Trophoblast cell (in vitro differentiated cells and primary cell): Measurements from ENCODE around the gene GTF2A2.

Source experiments
- DNase-seq, 2 donors: peaks; one replicate each; pipeline ENCODE4 v3.0.0-alpha.2; 2016
- H2AFZ ChIP-seq: 2 replicates; pipeline ENCODE4 v1.6.1; 2013; ENCODE audit warnings: low read length, moderate library complexity, mild to moderate bottlenecking; ENCODE audit not compliant: insufficient read depth, poor library complexity
- H2AK5ac ChIP-seq: 2 replicates; pipeline ENCODE4 v1.6.1; 2013; ENCODE audit warnings: mild to moderate bottlenecking, low read length
- H2BK120ac ChIP-seq: 2 replicates; pipeline ENCODE4 v1.6.1; 2013; ENCODE audit warnings: low read length, mild to moderate bottlenecking, moderate library complexity; ENCODE audit not compliant: insufficient read depth, poor library complexity
- H2BK12ac ChIP-seq: 2 replicates; pipeline ENCODE4 v1.6.1; 2013; ENCODE audit warnings: mild to moderate bottlenecking, low read length, moderate library complexity
- H2BK5ac ChIP-seq: 2 replicates; pipeline ENCODE4 v1.6.1; 2013; ENCODE audit warnings: low read length, low read depth, moderate library complexity, mild to moderate bottlenecking; ENCODE audit not compliant: poor library complexity
- H3K14ac ChIP-seq: 2 replicates; pipeline ENCODE4 v1.6.1; 2013; ENCODE audit warnings: mild to moderate bottlenecking, low read length
- H3K18ac ChIP-seq: 2 replicates; pipeline ENCODE4 v1.6.1; 2013; ENCODE audit warnings: mild to moderate bottlenecking, low read length
- H3K23ac ChIP-seq: 2 replicates; pipeline ENCODE4 v1.6.1; 2013; ENCODE audit warnings: low read length
- H3K27ac ChIP-seq: 2 replicates; pipeline ENCODE4 v1.5.1; 2013; ENCODE audit warnings: low read depth, mild to moderate bottlenecking, inconsistent platforms, low read length, moderate library complexity
- H3K27me3 ChIP-seq: 2 replicates; pipeline ENCODE4 v1.6.1; 2013; ENCODE audit warnings: inconsistent platforms, mild to moderate bottlenecking, low read length, moderate library complexity; ENCODE audit not compliant: insufficient read depth
- H3K36me3 ChIP-seq, 2 experiments: 1 replicate in 1 of 2; 2 replicates in 1 of 2; pipeline ENCODE4 v1.6.1; 2013; ENCODE audit warnings: low read length in 2 of 2, mild to moderate bottlenecking in 2 of 2, moderate library complexity in 1 of 2; ENCODE audit not compliant: insufficient read depth in 2 of 2, control insufficient read depth in 1 of 2
- H3K4ac ChIP-seq: 2 replicates; pipeline ENCODE4 v1.6.1; 2013; ENCODE audit warnings: low read depth, mild to moderate bottlenecking, low read length, moderate library complexity
- H3K4me1 ChIP-seq, 2 experiments: 1 replicate in 1 of 2; 2 replicates in 1 of 2; pipeline ENCODE4 v1.6.1; 2013; ENCODE audit warnings: low read length in 2 of 2, mild to moderate bottlenecking in 2 of 2, moderate library complexity in 1 of 2; ENCODE audit not compliant: insufficient read depth in 2 of 2, control insufficient read depth in 1 of 2
- H3K4me2 ChIP-seq: 2 replicates; pipeline ENCODE4 v1.6.1; 2013; ENCODE audit warnings: inconsistent platforms, mild to moderate bottlenecking, low read length, moderate library complexity
- H3K4me3 ChIP-seq: 2 replicates; pipeline ENCODE4 v1.5.1; 2013; ENCODE audit warnings: mild to moderate bottlenecking, low read depth, low read length, inconsistent platforms
- H3K79me1 ChIP-seq: one replicate; pipeline ENCODE4 v1.6.1; 2013; ENCODE audit warnings: low read length
- H3K79me2 ChIP-seq: 2 replicates; pipeline ENCODE4 v1.6.1; 2013; ENCODE audit warnings: low read length, mild to moderate bottlenecking; ENCODE audit not compliant: control insufficient read depth, insufficient read depth, poor library complexity
- H3K9ac ChIP-seq: 2 replicates; pipeline ENCODE4 v1.6.1; 2013; ENCODE audit warnings: mild to moderate bottlenecking, low read length
- H3K9me3 ChIP-seq: 2 replicates; pipeline ENCODE4 v1.6.1; 2013; ENCODE audit warnings: low read depth, mild to moderate bottlenecking, control low read depth, inconsistent platforms, low read length; ENCODE audit not compliant: insufficient read depth
- H4K12ac ChIP-seq: 2 replicates; pipeline ENCODE4 v1.6.1; 2013; ENCODE audit warnings: low read depth, mild to moderate bottlenecking, low read length, moderate library complexity
- H4K8ac ChIP-seq: 2 replicates; pipeline ENCODE4 v1.6.1; 2013; ENCODE audit warnings: low read depth, mild to moderate bottlenecking, low read length, moderate library complexity
- H4K91ac ChIP-seq: one replicate; pipeline ENCODE4 v1.6.1; 2013; ENCODE audit warnings: low read depth, mild to moderate bottlenecking, low read length, moderate library complexity
- WGBS: extraction: QIAGEN DNeasy Blood & Tissue Kit; methylation state at CpG from one replicate; pipeline ENCODE4 v1.1.7; 2013; ENCODE audit warnings: missing lambda C conversion rate; ENCODE audit not compliant: insufficient read length, insufficient coverage; ENCODE audit errors: extremely low coverage; 5-methylcytosine and 5-hydroxymethylcytosine counted together

The GTF2A2 gene

DNA sequence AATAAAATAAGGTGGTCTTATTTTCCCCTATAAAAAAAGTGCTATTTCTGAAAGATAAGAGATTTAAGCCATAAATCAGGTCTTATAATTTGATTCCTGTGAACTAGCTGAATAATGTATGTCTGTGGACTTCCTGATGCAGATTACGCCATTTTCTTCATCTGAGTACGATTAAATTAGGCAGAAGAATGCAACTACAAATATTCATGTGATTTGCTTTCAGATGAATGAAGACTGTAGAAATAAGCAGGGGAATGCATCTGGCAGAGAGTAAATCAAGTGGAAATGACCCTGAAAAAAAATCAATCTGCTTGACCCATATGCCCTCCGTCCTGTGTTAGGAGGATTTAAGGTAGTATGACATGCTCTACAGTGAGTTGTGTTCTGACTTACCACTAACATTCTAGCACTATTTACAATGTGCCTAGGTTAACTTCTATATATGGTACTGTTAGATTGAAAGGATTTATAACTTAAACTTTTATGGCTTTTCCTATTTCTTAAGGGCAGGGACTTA is 17.1 kb upstream of the GTF2A2 start:
- Histone ChIP-seq H4K91ac (no peak overlapping the region), H3K14ac (no peak overlapping the region), H3K18ac (no peak overlapping the region), H3K27me3 (no peaks in the 10 kb centered on the region), H2BK5ac (no peak overlapping the region), H3K9ac (no peak overlapping the region), H3K9me3 (no peaks in the 10 kb centered on the region), H3K4ac (no peak overlapping the region), H2BK120ac (no peak overlapping the region), H2AK5ac (no peak overlapping the region), H3K4me3 (no peak overlapping the region), H2AFZ (no peak overlapping the region), H4K12ac (no peak overlapping the region), H3K23ac (no peak overlapping the region), H4K8ac (no peak overlapping the region), H3K27ac (no peak overlapping the region), H3K4me1 (no peaks in the 10 kb centered on the region), H2BK12ac (no peak overlapping the region), H3K4me2 (no peak overlapping the region), H3K36me3 (peaks cover 30 to 43% of the 10 kb centered on the region in 2 experiments), H3K79me2 (no peaks in the 10 kb centered on the region), H3K79me1 (no peaks in the 10 kb centered on the region)
- no peak for DNase-seq
- no CpG with 5 or more reads among the region's 3 CpGs for WGBS

- H4K91ac ChIP-seq = no peak overlapping the region
- no peak overlapping the region for H3K4me2 ChIP-seq
- no peak overlapping the region for H3K4ac ChIP-seq
- H3K4me1 ChIP-seq = no peaks in the 10 kb centered on the region
- no peak overlapping the region for H2AFZ ChIP-seq
- H4K8ac ChIP-seq = no peak overlapping the region
- H3K14ac ChIP-seq = no peak overlapping the region
- no peak overlapping the region for H2BK12ac ChIP-seq
- H3K36me3 ChIP-seq = peaks cover 29 to 33% of the 10 kb centered on the region in 2 experiments
- DNase-seq = no peak
- H2AK5ac ChIP-seq = no peak overlapping the region
- H3K79me2 ChIP-seq = no peaks in the 10 kb centered on the region
- no CpG with 5 or more reads among the region's 8 CpGs for WGBS
- H2BK5ac ChIP-seq = no peak overlapping the region
- no peak overlapping the region for H3K27ac ChIP-seq
- H3K9me3 ChIP-seq = no peaks in the 10 kb centered on the region
- H3K18ac ChIP-seq = no peak overlapping the region
- no peak overlapping the region for H3K23ac ChIP-seq
- H3K79me1 ChIP-seq = no peaks in the 10 kb centered on the region
- no peak overlapping the region for H4K12ac ChIP-seq
- H3K27me3 ChIP-seq = no peaks in the 10 kb centered on the region
- no peak overlapping the region for H3K9ac ChIP-seq
- no peak overlapping the region for H3K4me3 ChIP-seq
- H2BK120ac ChIP-seq = no peak overlapping the region
Measured at GRCh38 chr15:59668556-59668955, 11.2 kb upstream of the GTF2A2 start.

- Histone ChIP-seq H2AFZ (no peak overlapping the region), H4K12ac (no peak overlapping the region), H2BK12ac (no peak overlapping the region), H3K27ac (no peak overlapping the region), H3K4me2 (no peak overlapping the region), H3K4ac (no peak overlapping the region), H2BK5ac (no peak overlapping the region), H3K4me3 (no peak overlapping the region), H3K14ac (no peak overlapping the region), H3K36me3 (peaks cover 16 to 20% of the 10 kb centered on the region in 2 experiments), H2BK120ac (no peak overlapping the region), H3K27me3 (no peaks in the 10 kb centered on the region), H3K79me2 (no peaks in the 10 kb centered on the region), H3K18ac (no peak overlapping the region), H3K4me1 (no peaks in the 10 kb centered on the region), H2AK5ac (no peak overlapping the region), H3K9me3 (peaks cover 3% of the 10 kb centered on the region), H3K79me1 (no peaks in the 10 kb centered on the region), H3K23ac (no peak overlapping the region), H4K91ac (no peak overlapping the region), H4K8ac (no peak overlapping the region), H3K9ac (no peak overlapping the region)
- no peak for DNase-seq
- WGBS = no CpG with 5 or more reads among the region's 1 CpG
Measured at GRCh38 chr15:59662260-59662659, 4.9 kb upstream of the GTF2A2 start.

GRCh38 chr15:59659366-59659765 is 2.1 kb upstream of the GTF2A2 start:
- H3K79me1 ChIP-seq = peaks cover 4% of the 10 kb centered on the region
- H3K18ac ChIP-seq = no peak overlapping the region
- no peak overlapping the region for H2AFZ ChIP-seq
- H2AK5ac ChIP-seq = no peak overlapping the region
- H3K4me3 ChIP-seq = no peak overlapping the region
- peaks cover 4 to 9% of the 10 kb centered on the region in 2 experiments for H3K36me3 ChIP-seq
- H3K14ac ChIP-seq = no peak overlapping the region
- H4K8ac ChIP-seq = no peak overlapping the region
- H3K4ac ChIP-seq = no peak overlapping the region
- peaks cover 3% of the 10 kb centered on the region for H3K9me3 ChIP-seq
- no peak overlapping the region for H2BK12ac ChIP-seq
- no peak overlapping the region for H3K23ac ChIP-seq
- H3K4me1 ChIP-seq = peaks cover 0 to 6% of the 10 kb centered on the region in 2 experiments
- H3K27ac ChIP-seq = no peak overlapping the region
- H3K4me2 ChIP-seq = no peak overlapping the region
- no peak overlapping the region for H2BK120ac ChIP-seq
- no peak overlapping the region for H4K12ac ChIP-seq
- peaks cover 6% of the 10 kb centered on the region for H3K79me2 ChIP-seq
- H3K27me3 ChIP-seq = no peaks in the 10 kb centered on the region
- H3K9ac ChIP-seq = no peak overlapping the region
- no peak overlapping the region for H4K91ac ChIP-seq
- DNase-seq = no peak
- WGBS = no CpG with 5 or more reads among the region's 1 CpG
- H2BK5ac ChIP-seq = no peak overlapping the region
